ENCODE data around the gene TMX4. TPM values are rescaled to one million over a fixed set of nuclear protein-coding genes. Genes with fewer than 3 reads are reported as not detected.

The TMX4 gene
- total RNA-seq, 1 experiment from 2014 or later = 11.7 TPM

GRCh38 chr20:8065691-8066090 is 46.1 kb upstream of the TMX4 start:
- no peak overlapping the region for H3K56ac ChIP-seq (ENCODE audit: insufficient read length, low read depth, low read length)
- no peak for TF ChIP-seq CTCF (conservative IDR thresholded peaks at IDR 0.05)
- Mint-ChIP-seq H3K9me3 (no peaks in the 10 kb centered on the region), H3K27me3 (ENCODE audit: low read depth) (no peaks in the 10 kb centered on the region), H3K27ac (no peak overlapping the region; a peak in 1 of 7 replicates), H3K4me1 (no peaks in the 10 kb centered on the region), H3K4me3 (no peak overlapping the region), H3K36me3 (ENCODE audit: insufficient read depth in 1 of 3, low read depth in 3 of 3) (no peaks in the 10 kb centered on the region)
- no peaks in the 10 kb centered on the region for H3K23me2 ChIP-seq (ENCODE audit: insufficient read length, low read depth, low read length, poor library complexity, severe bottlenecking)
- H3K27ac ChIP-seq (ENCODE audit: insufficient read length, low read depth, low read length) = no peak overlapping the region
- H2BK120ac ChIP-seq (ENCODE audit: low read depth, low read length, poor library complexity, severe bottlenecking) = no peak overlapping the region
- no peaks in the 10 kb centered on the region for H3K4me1 ChIP-seq (ENCODE audit: insufficient read depth, low read length)
- H2BK12ac ChIP-seq (ENCODE audit: insufficient read length, low read depth, low read length) = no peak overlapping the region
- H3K9ac ChIP-seq (ENCODE audit: extremely low read depth, insufficient read length, low read length) = no peak overlapping the region
- H3K4ac ChIP-seq (ENCODE audit: low read depth, low read length) = no peak overlapping the region
- no peaks in the 10 kb centered on the region for H3K27me3 ChIP-seq (ENCODE audit: insufficient read depth, low read length)
- H4K20me1 ChIP-seq (ENCODE audit: control insufficient read depth, insufficient read depth, insufficient read length) = no peaks in the 10 kb centered on the region
- H3K79me2 ChIP-seq (ENCODE audit: insufficient read depth, low read length) = no peaks in the 10 kb centered on the region
- H2BK15ac ChIP-seq (ENCODE audit: low read depth, low read length) = no peak overlapping the region
- no peak overlapping the region for H2AFZ ChIP-seq (ENCODE audit: low read length)
- no peaks in the 10 kb centered on the region for H3K9me3 ChIP-seq (ENCODE audit: control insufficient read depth, low read depth, low read length)
- no peak overlapping the region for H2BK20ac ChIP-seq (ENCODE audit: low read depth, low read length, poor library complexity, severe bottlenecking)
- WGBS (ENCODE audit: extremely low coverage, insufficient read length, low lambda C conversion rate) = no CpG with 5 or more reads among the region's 2 CpGs
- H3K18ac ChIP-seq (ENCODE audit: insufficient read length, low read depth, low read length) = no peak overlapping the region
- H3T11ph ChIP-seq (ENCODE audit: low read length) = no peak overlapping the region
- H3K79me1 ChIP-seq (ENCODE audit: insufficient read depth, low read depth, low read length, poor library complexity, severe bottlenecking) = no peaks in the 10 kb centered on the region
- no peak overlapping the region for H4K8ac ChIP-seq (replicated peaks; ENCODE audit: insufficient read length, low read depth, low read length)
- no peak overlapping the region for H4K5ac ChIP-seq (ENCODE audit: insufficient read length, low read depth, low read length)
- no peak overlapping the region for H2BK5ac ChIP-seq (ENCODE audit: insufficient read length, low read length)
- H3K23ac ChIP-seq (ENCODE audit: insufficient read length, low read depth, low read length) = no peak overlapping the region
- no peak overlapping the region for H3K14ac ChIP-seq (ENCODE audit: insufficient read depth, low read length)
- H4K91ac ChIP-seq (ENCODE audit: insufficient read length, low read depth, low read length) = no peak overlapping the region
- no peak overlapping the region for H2AK5ac ChIP-seq (ENCODE audit: insufficient read length, low read length)
- H3K4me2 ChIP-seq (ENCODE audit: insufficient read depth, insufficient read length, low read length) = no peak overlapping the region
- no peak for DNase-seq
